ENCODE results near the gene SART3. TPM values are rescaled to one million over a fixed set of nuclear protein-coding genes. Genes with fewer than 3 reads are reported as not detected.

Gene SART3
- total and polyA plus RNA-seq, 2 of the 8 experiments (the other 6 are each of a cell fraction or from before 2014, with no cell fraction given) = 16.0 to 103 TPM

GRCh38 chr12:108538146-108538545, 22.8 kb downstream of the SART3 start:
- Histone ChIP-seq H4K5ac (ENCODE audit: insufficient read length, low read depth, low read length) (no peak overlapping the region), H3K23ac (ENCODE audit: insufficient read length) (no peak overlapping the region), H4K91ac (replicated peaks; ENCODE audit: insufficient read length, low read length) (no peak overlapping the region), H3K4me3 (ENCODE audit: extremely low read depth in 1 of 4, insufficient read depth in 2 of 4, low read depth in 3 of 4, low read length in 4 of 4) (no peak overlapping the region), H2BK120ac (replicated peaks; ENCODE audit: low read depth, low read length) (no peak overlapping the region), H3K27me3 (replicated peaks in 1 of 4; ENCODE audit: control insufficient read depth in 3 of 4, extremely low read depth in 1 of 4, insufficient read depth in 3 of 4, low read length in 3 of 4) (no peaks in the 10 kb centered on the region), H3K56ac (replicated peaks; ENCODE audit: insufficient read length, low read depth, low read length) (no peak overlapping the region), H3K9me3 (ENCODE audit: insufficient read depth in 2 of 2, low read depth in 1 of 2, low read length in 1 of 2) (no peaks in the 10 kb centered on the region), H2AK5ac (ENCODE audit: low read depth, low read length) (no peak overlapping the region), H3K4me2 (ENCODE audit: insufficient read depth in 1 of 2, low read depth in 2 of 2, low read length in 2 of 2) (no peak overlapping the region), H2BK12ac (ENCODE audit: low read depth, low read length) (no peak overlapping the region), H4K8ac (ENCODE audit: extremely low read depth, insufficient read depth, low read length) (no peak overlapping the region), H3K23me2 (ENCODE audit: low read depth, low read length) (no peaks in the 10 kb centered on the region), H3K9ac (replicated peaks in 1 of 4; ENCODE audit: extremely low read depth in 1 of 4, low read depth in 3 of 4, low read length in 3 of 4) (no peak overlapping the region), H2BK20ac (ENCODE audit: low read length) (no peak overlapping the region), H3K79me1 (ENCODE audit: low read depth, low read length) (no peaks in the 10 kb centered on the region; the same call in 1 of the 2 replicates), H3K14ac (ENCODE audit: insufficient read length) (no peak overlapping the region), H2AFZ (ENCODE audit: low read length) (no peak overlapping the region), H3K79me2 (ENCODE audit: control insufficient read depth in 1 of 2, insufficient read depth in 2 of 2, low read length in 2 of 2) (peaks cover 0 to 49% of the 10 kb centered on the region in 2 experiments; a peak in 2 of 4 replicates), H2BK15ac (ENCODE audit: low read length) (no peak overlapping the region), H3K4me1 (replicated peaks in 1 of 4; ENCODE audit: control insufficient read depth in 3 of 4, insufficient read depth in 4 of 4, low read length in 3 of 4) (no peaks in the 10 kb centered on the region), H3K4ac (replicated peaks; ENCODE audit: insufficient read length, low read depth, low read length) (no peak overlapping the region), H3K18ac (ENCODE audit: extremely low read depth, low read length) (no peak overlapping the region), H3K27ac (ENCODE audit: low read depth, low read length) (no peak overlapping the region), H3K36me3 (ENCODE audit: control insufficient read depth in 2 of 4, insufficient read depth in 4 of 4, low read length in 3 of 4) (peaks cover 34 to 77% (median 47%) of the 10 kb centered on the region in 4 experiments), H4K20me1 (replicated peaks in 1 of 2; ENCODE audit: control insufficient read depth in 1 of 2, insufficient read depth in 2 of 2, low read length in 2 of 2) (peaks cover 2 to 8% of the 10 kb centered on the region in 2 experiments), H2BK5ac (ENCODE audit: low read depth, low read length) (no peak overlapping the region)
- 76% methylated on average over 6 of the region's 6 CpGs; no CpG with 5 or more reads in 1 of the 2 experiments for WGBS, 2 experiments (ENCODE audit: extremely low coverage in 1 of 2, insufficient coverage in 1 of 2, insufficient read length in 1 of 2, insufficient replicate concordance in 2 of 2, low coverage in 1 of 2, low lambda C conversion rate in 2 of 2, missing lambda C conversion rate in 1 of 2)
- ChIA-PET CTCF (ENCODE audit: partially characterized antibody) (no interaction called here), POLR2A (ENCODE audit: partially characterized antibody) (no interaction called here)
- TF ChIP-seq SP1 (IDR thresholded peaks at IDR 0.05; ENCODE audit: low read depth, low read length) (no peak), CHD2 (IDR thresholded peaks at IDR 0.05; ENCODE audit: low read length) (no peak)
- FAIRE-seq (no peak), DNase-seq (ENCODE audit: low read depth in 1 of 2, low spot score in 2 of 2) (no peak)

Data from H1 (cell line).